SHP77 treated with DMSO at 0.1 percent for 48 hours (cell line): ENCODE results near the gene CFAP58.

Experiments
- DNase-seq: peaks from one replicate; lab custom pipeline; 2025; lab: John Stamatoyannopoulos, UW

CFAP58 gene, protein sequence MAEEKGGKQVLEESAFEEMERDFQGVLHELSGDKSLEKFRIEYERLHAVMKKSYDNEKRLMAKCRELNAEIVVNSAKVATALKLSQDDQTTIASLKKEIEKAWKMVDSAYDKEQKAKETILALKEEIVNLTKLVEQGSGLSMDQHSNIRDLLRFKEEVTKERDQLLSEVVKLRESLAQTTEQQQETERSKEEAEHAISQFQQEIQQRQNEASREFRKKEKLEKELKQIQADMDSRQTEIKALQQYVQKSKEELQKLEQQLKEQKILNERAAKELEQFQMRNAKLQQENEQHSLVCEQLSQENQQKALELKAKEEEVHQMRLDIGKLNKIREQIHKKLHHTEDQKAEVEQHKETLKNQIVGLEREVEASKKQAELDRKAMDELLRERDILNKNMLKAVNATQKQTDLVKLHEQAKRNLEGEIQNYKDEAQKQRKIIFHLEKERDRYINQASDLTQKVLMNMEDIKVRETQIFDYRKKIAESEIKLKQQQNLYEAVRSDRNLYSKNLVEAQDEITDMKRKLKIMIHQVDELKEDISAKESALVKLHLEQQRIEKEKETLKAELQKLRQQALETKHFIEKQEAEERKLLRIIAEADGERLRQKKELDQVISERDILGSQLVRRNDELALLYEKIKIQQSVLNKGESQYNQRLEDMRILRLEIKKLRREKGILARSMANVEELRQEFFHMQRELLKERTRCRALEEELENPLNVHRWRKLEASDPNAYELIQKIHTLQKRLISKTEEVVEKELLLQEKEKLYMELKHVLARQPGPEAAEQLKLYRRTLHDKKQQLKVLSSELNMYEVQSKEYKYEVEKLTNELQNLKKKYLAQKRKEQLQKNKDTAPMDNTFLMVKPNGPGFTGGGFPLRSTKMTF

DNA sequence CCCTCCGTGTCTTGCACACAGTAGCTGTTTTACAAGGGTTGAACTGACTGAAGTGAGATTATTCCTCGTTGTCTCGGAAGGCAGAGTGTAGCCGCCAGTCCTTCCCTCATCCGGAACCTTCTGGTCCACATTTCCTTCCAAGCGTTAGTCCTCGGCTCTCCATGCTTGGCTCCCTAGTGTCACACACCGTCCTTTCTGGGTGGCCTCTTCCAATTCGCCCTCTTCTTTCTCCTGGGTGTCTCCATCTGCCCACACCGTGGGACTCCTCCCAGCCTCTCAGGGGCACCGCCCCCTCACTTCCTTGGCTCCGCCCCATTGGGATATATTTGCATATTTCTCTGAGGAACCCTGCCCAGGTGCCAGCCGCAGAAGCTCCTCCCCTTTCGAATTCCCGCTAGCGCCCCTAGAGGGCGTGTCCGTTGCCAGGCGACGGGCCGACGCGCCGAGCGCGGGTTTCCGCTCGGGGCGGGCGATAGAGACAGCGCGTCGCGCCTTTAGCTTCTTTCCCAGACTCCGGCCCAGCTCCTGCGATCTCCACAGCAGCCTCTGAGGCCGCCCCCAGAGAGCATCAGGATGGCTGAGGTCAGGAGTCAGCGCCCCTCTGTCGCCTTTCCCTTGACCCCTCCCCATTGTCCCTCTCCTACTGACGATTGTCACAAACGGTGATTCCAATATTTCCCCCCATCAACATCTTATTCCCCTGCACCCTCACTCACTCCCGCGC is at the start of gene CFAP58:
Gene CFAP58 (plus strand): TSS at position 509 of the 724 bp plus-strand sequence. CDS start 65 bp downstream, at position 574.
- peak; percentile 83 for DNase-seq

DNA sequence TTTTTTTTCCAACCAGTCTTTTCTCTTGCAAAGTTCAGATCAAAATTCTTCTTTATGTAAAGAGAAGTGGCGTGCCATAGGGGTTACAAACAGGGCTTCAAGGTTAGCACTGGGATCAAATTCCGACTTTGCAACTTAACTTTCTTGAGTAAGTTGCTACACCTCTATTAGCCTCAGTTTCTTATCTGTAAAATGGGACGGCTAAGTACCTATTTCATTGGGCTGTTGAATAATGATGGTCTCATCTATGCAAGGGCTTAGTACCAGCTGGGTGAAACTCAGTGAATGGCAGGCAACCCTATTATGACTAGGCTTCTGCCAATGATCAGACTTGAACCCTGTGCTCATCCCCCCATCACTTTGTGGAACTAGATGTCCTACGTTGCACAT is 49.3 kb upstream of the CFAP58 start:
- no peak for DNase-seq

DNA sequence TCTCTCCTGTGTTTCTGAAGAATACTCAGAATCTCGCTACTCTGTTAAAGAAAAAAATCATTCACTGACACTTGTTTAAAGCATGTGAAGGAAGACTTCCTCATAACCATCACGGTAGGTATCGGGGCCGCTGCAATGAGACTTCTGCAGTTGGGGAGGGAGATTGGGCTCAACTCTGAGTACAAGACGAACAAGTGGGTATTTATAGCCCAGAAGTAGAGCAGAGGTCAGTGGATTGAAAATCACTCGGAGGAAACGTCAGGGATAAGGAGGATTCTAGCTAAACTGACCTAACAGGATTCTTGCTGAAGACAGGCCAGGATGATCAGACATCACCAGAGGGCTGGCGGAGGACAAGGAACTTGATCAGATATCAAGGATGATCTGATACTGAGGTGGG is 48.7 kb upstream of the CFAP58 start:
- DNase-seq = no peak

DNA sequence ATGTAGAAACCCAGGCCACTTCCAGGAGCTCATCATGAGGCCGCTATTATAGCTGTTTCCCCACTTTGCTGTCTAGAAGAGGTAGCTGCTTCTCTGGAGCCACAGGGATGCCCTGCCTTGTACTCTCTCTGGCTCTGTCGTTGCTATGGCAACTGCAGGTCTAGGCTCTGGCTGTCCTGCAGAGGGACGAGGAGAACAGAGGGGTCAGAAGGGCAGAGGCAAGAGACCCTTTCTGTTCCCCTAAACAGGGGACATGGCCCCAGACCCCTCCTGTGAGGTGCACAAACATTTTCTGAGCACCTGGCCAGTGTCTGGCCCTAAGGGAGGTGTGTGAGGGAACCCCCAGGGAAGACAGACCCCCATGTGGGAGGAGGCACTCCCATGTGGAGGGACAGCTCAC is 46.7 kb upstream of the CFAP58 start:
- DNase-seq = no peak

DNA sequence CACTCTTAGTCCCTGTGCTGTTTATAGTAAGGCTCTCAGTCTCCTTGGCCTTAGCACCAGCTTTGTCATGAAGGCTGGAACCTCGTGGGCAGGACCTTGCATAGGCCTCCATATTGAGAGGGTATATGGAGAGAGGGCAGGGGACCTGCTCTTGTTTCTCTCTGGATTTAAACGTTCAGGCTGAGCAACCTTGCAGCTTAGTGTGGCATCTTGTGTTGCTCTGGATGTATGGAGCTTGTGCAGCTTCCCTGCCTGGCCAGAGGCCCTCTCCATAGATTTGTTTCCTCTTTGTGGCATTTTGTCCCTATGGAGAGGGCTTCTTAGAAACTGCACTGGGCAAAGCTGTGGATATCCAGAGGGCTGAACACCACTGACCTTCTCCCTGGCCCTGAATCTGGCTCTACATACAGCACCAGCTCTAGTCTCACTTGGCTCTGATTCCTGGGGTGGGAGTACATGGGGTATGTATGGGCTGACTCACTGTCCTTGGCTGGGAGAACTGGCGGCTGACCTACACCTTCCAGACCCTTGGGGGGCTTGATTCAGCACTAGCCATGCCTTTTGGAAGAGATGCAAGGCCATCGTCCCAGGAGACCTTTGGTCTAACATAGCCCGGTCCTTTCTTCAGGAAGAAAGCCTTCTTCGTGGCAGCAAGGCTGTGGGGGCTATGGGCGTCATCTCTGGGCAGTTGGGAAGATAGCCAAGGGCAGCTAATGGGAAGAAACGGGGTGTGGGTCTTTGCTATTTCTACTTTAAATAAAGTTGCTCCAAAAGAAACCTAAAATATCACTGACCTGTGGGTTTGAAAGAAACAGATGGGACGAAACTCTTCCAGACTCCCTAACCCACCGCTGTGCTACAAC is 45.8 kb upstream of the CFAP58 start:
- no peak for DNase-seq

DNA sequence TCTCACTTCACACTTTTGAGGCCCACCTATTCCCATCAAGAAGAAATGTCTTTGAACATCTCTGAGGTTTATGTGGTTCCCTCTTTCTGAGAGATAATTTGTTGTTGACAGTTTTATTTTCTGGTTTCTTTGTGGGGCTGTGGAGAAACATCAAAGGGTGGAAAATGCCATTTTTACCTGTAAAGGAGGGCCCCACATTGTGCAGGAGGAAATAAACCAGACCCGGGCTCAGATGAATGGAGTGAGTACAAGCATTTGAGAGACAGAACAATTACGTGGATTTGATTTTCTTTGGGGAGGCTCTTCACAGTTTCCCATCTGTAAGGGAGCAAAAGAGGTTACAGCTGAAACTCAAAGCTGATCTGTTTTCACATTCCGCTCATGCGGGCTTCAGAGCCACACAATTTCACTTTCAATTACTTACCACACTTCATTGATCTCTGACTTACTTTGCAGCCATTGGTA is 45.2 kb upstream of the CFAP58 start:
- DNase-seq = no peak

DNA sequence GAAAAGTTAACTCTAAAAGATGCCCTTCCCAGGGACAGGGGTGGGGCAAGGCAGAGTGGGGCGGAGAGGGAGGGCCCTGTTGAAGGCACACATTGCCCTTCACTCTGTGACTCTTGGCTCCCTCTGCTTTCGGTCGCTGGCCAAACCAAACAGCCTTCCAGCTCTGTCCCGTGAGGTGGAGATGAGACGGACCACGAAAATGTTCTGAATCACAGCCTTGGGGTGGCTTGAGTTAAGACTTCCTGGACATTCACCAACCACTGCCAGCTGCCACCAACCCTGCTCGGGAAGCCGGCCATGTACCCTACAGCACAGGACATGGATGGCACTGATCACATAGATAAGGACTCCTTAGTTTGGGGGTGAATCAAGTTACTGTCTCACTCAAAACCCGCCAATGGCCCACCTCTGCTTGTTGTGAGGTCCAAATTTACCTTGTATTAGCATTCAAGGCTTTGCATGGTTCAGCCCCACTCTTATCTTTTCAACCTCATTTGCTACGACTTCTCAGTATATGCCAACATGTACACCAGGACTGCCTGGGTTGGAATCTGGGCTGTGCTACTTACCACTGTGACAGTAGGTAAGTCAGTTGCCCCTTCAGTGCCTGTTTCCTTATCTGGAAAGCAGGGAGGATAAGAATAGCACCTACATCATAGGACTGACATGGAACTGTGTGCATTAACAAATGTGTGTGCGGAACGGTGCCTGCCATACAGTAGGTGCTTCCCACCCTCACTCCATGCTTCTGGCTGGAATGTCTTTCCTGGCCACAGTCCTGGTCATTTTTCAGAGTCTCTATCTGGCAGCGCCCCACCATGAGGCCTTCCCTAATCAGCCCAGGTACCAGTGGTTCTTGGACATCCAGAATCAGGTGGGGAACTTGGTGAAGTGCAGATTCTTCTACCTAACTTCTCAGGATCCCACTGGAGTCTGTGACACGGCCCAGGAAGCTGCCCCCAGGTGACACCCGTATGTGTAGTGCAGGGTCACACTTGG is 43.4 kb upstream of the CFAP58 start:
- no peak for DNase-seq

DNA sequence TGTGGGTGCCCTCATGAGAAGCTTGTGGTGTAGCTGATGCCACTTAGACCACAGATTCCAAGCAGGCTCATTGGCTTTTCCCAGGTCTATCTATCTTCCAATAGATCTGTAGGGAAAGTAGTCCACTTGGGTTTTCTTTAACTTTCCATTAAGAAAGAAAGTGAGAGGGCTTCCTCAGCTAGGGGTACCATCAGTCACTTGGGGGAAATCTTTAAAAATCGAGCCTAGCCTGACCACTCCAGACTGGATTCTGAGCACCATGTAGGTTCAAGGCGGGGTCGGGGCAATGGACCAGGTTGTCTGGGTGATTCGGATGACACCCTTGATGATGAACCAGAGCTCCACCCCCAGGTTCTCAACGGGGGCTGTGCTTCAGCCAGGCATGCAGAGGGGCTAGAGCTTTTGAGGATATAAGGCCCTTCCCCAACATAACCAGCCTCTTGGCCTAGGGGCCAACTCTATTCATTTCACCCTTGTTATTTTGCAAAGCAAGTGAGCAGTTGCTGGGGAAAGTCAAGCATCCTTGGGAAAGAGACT is 42.4 kb upstream of the CFAP58 start:
- no peak for DNase-seq

DNA sequence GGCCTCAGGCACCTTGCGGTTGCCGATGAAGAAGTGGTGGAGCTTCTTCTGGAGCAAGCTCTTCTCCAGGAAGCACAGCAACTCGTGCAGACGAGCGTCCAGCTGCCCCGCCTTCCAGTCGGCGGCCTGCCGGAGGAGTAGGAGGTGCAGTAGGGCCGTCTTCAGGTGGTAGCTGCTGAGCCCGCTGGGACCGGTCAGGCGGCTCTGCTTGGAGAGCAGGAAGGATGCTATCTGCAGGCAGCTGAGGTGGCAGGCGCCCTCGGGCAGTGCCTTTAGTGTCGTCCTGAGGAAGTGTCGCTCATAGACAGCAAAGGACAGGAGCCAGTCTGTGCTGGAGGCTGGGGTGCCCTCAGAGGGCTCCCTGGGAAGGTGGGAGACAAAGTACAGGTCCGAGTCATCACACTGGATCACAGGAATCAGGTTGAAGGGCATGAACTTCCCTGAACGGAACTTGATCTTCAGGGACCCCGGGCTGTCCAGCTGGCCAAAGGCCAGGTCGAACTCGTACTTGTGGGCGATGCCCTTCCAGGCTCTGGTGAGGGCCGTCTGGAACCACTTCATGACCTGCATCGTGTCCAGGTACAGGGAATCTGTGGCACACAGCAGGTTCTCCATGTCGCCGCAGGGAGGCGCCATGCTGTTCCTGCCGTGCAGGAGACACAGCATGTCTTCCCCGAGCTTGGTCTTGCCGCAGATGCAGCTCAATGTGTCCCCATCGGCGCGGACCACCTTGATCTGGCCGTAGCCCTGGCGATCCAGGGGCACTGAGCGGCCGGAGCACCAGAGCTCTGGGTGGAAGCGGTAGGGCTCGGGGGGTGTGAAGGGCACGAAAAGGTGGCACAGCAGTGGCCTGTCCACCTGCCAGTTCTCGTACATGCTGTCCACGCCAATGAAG is 38.8 kb upstream of the CFAP58 start:
- DNase-seq = no peak

DNA sequence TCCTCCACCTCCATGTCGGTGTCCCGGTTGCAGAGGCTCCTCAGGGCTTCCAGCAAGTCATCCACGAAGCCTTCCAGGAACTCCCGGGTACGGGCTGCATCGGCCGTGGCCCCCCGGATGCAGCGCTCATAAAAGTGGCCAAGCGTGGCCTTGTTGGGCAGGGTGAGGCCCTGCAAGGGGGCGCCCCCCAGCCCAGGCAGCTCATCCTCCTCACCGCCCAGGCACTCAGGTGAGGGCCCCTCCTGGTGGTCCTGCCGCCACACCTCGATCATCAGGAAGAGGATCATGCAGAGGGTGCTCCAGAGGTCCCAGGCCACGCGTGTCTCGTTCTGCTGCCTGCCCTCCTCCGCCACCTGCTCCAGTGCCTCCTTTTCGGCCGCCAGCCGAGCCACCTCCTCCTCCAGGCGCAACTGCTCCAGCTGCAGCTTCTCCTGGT is 38.1 kb upstream of the CFAP58 start:
- no peak for DNase-seq

DNA sequence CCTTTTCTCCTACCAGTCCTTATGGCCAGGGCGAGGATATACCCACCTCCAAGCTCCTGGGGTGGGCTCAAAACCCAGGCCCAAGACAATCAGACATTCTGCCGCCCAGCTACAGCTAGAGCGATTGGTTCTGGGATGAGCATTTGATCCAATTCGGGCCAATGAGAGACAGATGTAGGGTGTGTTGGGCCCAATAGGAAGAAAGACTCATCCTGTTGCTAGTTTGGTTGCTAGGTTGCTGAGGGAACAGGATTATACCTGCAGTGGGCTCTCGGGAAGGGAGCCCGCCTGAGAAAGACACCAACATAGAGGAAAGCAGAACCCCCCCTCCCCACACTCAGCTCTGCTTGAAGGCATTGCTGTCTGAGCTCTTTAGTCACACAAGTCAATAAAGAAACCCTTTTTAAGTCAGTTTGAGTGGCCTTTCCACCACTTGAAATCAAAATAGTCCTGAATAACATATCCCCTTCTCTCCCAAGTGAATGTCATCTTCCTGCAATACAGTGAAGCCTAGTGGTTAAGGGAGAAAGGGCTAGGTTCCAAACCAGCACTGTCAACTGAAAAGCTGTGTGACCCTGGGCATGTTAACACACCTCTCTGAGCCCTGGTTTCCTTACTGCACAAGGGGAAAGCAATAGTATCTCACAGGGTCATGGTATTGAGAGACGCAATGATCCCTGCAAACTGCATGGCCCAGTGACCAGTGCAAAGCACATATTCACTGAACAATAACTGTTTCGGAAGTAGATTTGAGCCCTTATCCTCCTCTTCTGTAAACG is 37.1 kb upstream of the CFAP58 start:
- no peak for DNase-seq

DNA sequence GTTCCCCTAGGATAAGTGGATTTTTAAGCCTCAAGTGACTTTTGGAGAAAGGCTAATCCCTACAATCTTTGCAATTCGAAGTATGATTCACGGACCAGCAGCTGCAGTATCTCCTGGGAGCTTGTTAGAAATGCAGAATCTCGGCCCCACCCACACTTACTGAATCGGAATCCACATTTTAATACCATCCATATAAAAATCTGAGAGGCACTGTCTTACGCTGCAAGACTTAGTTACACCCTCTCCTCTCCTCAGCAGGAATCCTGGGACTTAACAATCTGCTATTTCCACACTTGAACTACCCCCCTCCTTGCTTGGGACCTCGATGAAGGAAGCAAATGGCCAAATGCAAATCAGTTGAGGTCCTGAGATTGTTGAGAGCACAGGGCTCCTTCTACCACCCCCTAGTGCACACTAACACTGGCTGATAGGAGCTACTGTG is 36.3 kb upstream of the CFAP58 start:
- no peak for DNase-seq

DNA sequence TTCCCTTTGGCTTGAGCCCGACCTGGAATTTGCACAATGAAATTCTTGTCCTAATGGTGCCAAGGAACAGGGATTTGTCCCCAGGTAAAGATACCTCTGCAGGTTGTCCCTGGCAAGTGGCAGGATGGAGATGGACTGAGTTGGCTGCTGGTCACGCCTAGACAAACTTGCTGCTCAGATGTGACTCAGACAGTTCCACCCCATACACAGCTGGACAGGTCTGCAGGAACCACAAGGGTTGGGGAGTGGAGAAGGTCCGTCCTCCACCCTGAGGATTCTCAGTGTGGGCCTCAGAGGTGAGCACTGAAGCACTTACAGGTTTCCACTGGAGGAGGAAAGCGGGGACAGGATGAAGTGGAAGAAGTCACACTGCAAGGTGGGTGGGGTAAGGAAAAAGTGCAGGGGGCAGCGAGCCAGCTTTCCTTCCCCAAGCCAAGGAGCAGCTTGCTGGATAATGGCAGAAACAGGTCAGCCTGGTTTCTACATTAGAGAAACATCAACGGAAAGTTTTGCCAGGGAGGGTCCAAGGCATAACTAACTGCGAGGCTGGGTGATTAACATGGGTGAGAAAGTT is 35.8 kb upstream of the CFAP58 start:
- DNase-seq = no peak

DNA sequence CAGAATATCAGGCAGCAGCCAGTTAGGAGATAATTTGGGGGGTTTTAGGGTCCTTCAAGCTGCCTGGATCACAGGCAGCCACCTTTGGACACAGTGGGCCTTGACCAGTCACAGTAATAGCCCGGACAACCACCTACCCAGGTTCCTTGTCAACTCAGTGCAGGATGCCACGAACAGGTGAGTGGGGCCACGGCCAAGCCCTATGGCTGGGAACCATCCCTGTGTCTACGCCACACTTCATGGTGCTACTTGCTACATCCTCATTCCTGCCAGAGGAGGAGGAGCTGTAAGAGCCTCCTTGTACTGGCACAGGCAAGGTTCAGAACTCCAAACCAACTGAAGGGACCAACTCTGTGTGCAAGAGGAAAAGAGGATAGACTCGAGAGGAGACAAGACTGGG is 35.3 kb upstream of the CFAP58 start:
- no peak for DNase-seq

DNA sequence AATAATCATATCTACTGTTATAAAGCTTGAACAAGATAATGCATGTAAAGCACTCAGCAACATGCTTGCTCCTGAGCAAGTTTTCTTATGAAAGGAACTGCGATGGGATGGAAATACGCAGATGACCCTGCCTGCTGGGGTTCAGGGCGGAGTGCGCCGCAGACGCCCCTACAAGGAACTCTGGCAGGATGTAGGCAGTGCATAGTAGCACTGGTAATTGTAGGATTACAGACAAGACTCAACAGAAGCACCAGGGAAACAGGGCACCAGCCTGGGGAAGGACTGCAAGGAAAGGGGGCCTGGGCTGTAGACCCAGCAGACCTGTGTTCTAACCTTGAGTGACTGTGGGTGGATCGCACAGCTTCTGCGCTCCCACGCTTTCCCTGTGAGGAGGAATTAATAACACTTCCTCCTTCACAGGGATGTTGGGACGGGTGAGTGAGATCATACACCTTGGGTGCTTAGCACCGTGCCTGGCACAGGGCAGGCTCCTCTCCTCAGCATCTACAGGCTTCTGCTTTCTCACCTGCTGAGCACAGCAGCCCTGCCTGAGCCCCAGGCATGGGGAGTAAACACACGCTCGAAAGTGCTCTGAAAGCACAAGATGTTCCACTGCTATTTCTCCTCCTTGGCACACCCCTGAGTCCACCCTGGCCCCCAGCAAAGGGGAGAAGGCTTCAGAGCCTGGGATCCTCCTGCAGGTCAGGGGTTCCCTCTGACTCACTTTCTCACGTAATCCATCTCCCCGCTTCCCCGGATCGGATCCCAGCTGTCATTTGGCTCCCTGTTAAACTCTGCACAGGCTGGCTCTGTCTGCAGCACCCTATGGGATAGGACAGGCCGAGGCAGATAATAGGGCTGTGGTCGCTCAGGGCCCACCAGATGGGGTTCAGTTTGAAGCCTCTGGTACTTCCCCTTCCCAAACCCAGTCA is 34.6 kb upstream of the CFAP58 start:
- DNase-seq = no peak

DNA sequence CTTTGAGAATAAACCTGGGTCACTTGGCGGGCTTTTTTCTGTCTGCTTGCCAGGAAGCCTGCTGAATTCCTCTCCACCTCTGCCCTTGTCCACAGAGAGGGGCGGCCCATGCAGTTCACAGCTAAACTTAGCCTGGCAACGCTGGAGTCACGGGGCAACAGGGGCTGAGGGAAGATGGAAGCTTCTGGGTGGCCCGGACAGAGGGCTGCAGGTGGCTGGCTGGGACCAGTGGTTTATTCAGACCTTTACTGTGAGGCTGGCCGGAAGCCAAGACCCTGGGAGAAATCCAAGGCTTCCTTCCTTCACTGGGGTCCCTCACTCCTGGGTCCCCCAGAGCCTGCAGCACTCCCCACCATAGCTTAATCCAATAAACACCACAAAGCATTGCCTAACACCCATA is 32.4 kb upstream of the CFAP58 start:
- DNase-seq = no peak
